ENCODE results near the gene ASB12.
"Not testable (repeated sequence)": the region's sequence is repeated elsewhere in the genome, so short reads cannot be mapped to it uniquely, and the experiment has no call there.

Gene ASB12

GRCh38 chrX:64230123-64230970 is at the start of gene ASB12:
Gene ASB12, minus strand, starts transcription at chrX:64230607. Its CDS starts 4,957 bp downstream, at chrX:64225650.
- DNase-seq (ENCODE audit: extremely low read depth in 1 of 2, low read depth in 1 of 2): no peak

DNA sequence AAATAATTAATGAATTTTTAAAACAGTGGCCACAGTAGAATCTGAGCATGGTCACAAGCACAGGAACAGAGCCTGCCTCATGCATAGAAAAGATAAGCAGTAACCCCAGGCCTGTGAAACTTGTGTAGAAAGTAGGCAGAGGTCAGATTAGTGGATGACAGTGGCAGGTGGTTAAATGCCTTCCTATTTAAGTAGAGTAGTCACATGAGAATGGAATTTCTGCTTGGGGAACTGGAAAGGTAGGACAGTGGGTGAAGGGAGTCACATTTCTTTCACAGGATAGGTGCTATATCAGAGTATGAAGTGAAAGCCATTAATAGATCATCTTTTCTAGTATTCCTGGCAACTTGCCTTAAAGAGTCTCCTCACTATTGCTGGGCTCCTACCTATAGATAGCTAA is 34.9 kb upstream of the ASB12 start:
- DNase-seq (ENCODE audit: extremely low read depth in 1 of 2, low read depth in 1 of 2): no peak

DNA sequence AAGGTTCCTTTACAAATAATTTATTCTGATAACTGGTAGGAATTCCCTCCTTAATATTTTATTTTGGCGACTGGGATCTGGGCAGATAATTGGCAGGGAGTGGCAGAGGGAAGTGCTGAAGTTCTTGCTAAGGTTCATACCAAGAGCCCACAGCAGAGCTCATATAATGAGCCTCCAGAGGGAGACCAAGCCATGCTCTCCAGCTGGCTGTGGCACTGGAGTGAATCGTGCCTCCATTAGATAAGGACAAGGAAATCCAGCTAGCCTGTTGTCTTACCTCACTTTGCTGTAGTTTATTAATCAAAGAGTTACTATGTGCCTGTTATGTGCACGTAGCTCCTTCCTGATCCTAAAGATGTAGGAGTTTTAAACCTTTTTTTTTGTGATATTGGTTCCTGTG is 1.3 kb downstream of the ASB12 start:
- no peak for DNase-seq (ENCODE audit: extremely low read depth in 1 of 2, low read depth in 1 of 2)

DNA sequence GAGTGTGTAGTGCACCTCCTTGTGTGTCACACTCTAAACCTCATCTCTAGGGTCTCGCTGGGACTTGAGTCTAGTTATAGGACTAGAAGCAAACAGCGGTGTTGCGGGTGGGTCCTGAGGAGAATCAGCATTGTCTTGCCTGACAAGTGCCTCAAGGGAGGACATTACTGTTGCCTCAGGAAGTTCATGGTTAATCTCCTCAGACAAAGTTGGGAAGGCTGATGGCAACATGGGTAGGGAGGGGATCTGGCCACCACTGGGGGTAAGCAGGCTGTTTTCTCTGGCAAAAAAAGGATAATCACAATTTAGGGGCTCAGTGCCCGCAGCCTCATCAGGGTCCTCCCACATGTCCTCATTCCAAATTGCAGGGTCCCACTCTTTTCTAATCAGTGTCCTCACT is 12.4 kb downstream of the ASB12 start:
- DNase-seq (ENCODE audit: extremely low read depth in 1 of 2, low read depth in 1 of 2): no peak

DNA sequence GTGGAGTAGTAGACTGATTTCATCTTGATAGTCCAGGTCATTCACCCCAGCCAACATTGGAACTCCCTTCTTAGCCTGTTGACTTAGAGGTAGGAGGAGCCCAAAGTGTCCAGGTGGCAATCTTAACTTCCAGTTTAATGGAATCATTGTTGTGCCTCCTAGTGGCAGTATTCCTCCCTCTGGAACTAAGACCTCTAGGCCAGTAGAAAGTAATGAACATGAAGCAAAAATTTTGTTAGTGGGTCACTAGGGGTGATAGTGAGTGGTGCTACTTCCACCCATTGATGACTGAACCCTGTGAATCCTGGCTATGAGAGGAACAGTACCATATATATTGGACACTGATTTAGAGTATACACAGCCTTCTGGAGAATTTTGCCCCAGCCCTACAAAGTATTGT is 16.4 kb downstream of the ASB12 start:
- not testable (repeated sequence) for DNase-seq (ENCODE audit: extremely low read depth in 1 of 2, low read depth in 1 of 2)

DNA sequence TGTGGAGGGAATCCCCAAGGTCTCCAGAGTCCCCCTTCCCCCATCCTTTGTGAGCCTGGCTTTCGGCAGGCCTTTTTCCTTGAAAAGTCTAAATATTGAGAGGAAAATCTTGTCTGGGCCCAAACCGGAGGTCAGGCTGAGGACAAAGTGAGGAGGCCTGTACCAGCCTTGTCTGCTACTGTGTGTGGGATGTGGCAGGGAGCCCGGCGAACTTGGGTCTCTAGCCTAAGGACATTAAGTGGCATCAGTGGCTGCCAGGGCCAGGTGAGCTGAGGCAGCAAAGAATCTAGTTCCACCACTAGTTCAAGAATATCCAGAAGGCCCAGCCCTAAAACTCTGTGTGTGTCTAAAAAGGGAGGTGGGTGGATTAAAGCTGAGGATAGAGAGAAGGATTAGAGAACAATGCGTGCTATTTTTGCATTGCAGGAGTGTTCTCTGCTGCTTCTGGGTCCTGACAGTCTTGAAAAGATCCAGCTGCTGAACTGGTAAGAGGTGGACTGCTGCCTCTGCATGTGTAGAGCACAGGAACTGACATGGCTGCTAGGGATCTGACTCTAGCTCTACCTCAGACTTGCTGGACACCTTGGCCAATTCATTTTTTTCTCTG is 23.7 kb downstream of the ASB12 start:
- no peak for DNase-seq (ENCODE audit: extremely low read depth in 1 of 2, low read depth in 1 of 2)

- peak; percentile 59 to 76 for DNase-seq (ENCODE audit: extremely low read depth in 1 of 2, low read depth in 1 of 2)
Measured at GRCh38 chrX:64205735-64206501, 24.5 kb downstream of the ASB12 start.

GRCh38 chrX:64205441-64205734 is 25.0 kb downstream of the ASB12 start, which contains the start of gene AMER1:
Gene AMER1, minus strand, starts transcription at chrX:64205708. Its CDS starts 12,422 bp downstream, at chrX:64193286.
- no peak for DNase-seq (ENCODE audit: extremely low read depth in 1 of 2, low read depth in 1 of 2)

GRCh38 chrX:64204701-64205440 is 25.5 kb downstream of the ASB12 start:
- no peak for DNase-seq (ENCODE audit: extremely low read depth in 1 of 2, low read depth in 1 of 2)

DNA sequence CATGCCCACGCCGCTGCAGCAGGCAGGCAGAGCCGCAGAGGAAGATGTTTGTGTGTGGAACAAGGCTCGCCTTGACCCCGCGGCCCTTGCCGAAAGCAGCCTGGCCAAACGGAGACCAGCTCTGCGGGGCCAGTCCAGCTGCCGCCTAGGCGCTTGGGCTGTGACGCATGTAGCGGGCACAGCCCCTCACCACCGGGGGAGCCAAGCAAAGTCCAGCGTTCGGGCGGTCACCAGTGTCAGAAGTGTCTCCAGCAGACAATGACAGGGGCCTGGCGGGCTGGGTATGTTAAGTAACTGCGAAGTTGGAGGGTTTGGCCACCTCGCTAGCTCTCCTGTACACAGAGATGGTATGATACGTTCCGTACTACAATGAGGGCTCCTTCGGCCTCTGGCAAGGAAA is 26.2 kb downstream of the ASB12 start:
- DNase-seq (ENCODE audit: extremely low read depth in 1 of 2, low read depth in 1 of 2): no peak

- DNase-seq (ENCODE audit: extremely low read depth in 1 of 2, low read depth in 1 of 2): no peak
Measured at GRCh38 chrX:64202808-64203325, 27.5 kb downstream of the ASB12 start.

- DNase-seq (ENCODE audit: extremely low read depth in 1 of 2, low read depth in 1 of 2): no peak
Measured at GRCh38 chrX:64198036-64198435, 32.4 kb downstream of the ASB12 start.

GRCh38 chrX:64196606-64197005 is 33.8 kb downstream of the ASB12 start:
- no peak for DNase-seq (ENCODE audit: extremely low read depth in 1 of 2, low read depth in 1 of 2)

GRCh38 chrX:64195862-64196261 is 34.5 kb downstream of the ASB12 start:
- no peak for DNase-seq (ENCODE audit: extremely low read depth in 1 of 2, low read depth in 1 of 2)

DNA sequence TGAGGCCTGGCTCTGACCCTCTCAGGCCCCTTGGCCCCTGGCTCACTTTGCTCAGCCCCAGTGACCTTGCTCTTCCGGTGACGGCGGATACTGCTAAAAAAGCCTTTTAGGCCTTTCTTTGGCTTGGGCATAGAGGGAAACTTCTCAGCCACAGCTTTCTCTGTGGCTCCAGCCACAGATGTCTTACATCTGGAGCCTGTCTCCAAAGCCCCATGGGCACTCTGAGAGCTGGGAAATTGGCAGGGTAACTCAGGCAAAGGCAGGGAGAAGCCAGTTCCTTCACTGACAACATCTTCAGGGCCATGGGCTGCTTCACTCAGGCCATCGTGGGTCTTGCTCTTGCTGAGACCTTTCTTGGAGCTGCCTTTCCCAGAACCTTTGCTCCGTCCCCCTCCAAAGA is 37.7 kb downstream of the ASB12 start:
- no peak for DNase-seq (ENCODE audit: extremely low read depth in 1 of 2, low read depth in 1 of 2)

DNA sequence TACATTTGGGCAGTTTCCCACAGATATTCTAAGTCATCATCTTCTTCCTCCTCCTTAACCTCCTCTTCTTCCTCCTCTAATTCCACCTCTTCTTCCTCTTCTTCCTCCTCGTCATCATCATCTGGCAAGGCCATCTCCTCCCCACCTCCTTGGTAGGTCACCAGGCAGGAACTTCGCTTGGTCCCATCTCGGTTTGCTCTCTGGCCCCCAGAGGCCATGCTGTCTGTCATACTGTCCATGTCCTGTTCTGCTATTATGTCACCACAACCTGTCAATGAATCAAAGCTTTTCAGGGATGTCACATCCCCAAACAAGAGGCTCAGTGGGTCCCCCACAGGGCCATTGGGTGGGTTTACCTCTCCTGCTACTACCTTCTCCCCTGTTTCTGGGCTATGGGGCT is 38.4 kb downstream of the ASB12 start:
- no peak for DNase-seq (ENCODE audit: extremely low read depth in 1 of 2, low read depth in 1 of 2)

DNA sequence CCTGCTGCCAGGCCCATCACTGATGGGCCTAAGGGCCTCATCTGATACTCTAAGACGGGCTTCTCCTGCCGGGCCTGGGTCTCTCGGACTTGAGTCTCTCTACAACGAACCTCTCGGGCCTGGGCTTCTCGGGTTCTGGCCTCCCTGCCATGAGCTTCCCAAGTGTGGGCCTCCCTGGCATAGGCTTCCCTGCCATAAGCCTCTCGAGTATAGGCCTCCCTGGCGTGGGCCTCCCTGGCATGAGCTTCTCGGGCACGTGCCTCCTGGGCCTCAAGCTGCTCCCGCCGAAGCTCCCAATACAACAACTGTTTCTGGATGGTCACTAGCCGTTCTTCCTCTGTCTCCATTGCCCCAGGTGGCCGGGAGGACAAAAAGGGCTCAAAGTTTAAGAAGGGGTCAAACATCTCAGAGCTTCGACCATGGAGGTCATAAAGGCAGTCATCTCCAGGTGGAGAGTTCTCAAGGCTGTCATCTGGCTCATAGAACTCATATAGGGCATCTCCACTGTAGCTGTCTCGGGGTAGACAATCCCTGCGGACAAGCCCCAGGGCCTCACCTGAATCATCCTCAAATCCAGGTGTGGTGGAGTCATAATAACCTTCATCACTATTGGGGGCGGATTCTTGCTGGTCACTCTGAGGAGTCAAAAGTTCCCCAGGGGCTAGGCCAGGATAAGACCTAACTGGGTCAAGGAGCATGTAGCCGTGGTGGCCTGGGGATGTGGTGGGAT is 39.0 kb downstream of the ASB12 start:
- DNase-seq (ENCODE audit: extremely low read depth in 1 of 2, low read depth in 1 of 2): no peak

DNA sequence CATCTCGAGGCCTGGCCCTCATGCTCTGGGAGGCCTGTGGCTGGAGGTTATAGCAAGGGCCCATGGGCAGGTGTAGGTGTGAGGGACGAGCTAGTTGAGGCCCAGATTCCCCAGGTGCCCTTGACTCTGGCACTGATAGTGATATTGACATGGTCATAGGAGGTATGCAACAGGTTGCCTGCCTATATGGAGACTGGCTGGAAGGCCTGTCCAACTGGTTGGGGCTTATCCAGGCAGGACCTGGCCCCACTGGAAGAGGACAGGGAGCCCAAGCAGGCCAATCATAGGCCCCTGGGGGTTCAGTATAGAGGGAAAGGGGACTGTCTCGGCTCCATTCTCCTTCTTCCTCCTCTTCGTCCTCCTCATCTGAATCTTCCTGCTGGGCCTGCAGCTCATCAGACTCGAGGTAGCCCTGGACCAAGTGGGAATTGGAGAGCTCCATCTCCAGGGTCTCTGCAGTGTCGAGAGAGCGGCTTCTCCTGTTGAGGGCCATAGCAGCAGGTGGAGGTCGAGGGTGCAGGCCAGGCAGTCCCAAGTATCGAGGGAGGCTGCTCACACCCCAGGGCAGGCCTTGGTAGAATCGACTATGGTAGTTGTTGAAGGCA is 40.2 kb downstream of the ASB12 start:
- no peak for DNase-seq (ENCODE audit: extremely low read depth in 1 of 2, low read depth in 1 of 2)

GRCh38 chrX:64188901-64189300 is 41.5 kb downstream of the ASB12 start:
- DNase-seq (ENCODE audit: extremely low read depth in 1 of 2, low read depth in 1 of 2): no peak

DNA sequence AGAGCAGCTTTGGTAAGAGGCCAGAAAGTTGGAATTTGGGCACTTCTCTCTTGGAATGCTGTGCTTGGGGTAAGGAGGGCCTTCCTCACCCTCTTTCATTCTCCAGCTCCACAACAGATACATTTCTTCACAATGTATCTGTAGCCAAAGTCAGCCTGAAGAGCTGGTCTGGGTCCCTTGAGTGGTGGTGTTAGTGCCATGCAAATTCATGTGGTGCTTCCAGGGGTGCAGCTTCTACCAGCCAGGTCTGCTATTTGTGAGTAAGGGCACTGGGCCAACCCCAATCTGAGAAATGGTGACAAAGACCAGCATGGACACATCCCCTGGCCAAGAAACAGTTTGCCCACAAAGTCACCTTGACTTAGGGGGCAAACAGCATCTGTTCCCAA is 42.7 kb downstream of the ASB12 start:
- DNase-seq (ENCODE audit: extremely low read depth in 1 of 2, low read depth in 1 of 2): no peak

Data from stimulated activated CD8-positive, alpha-beta memory T cell treated with anti-CD3 and anti-CD28 coated beads, Interleukin-7, amount 100 ng/mL, for 48 hours (primary cell).